DOHH2 (cell line): ENCODE data around the gene HOXD10.

Source experiments
- EZH2phosphoT487 ChIP-seq: fragments of 200-600 bp; sonication (generic); IDR thresholded peaks from 2 replicates; pipeline ENCODE4 v1.6.1; 2017; ENCODE audit warnings: borderline replicate concordance, mild to moderate bottlenecking, antibody characterized with exemption, low read length, moderate library complexity, mixed read lengths
- TF ChIP-seq, protein P1 (sequence below): fragments of 200-600 bp; sonication (generic); IDR thresholded peaks from one replicate; pipeline ENCODE4 v1.5.1; 2014; ENCODE audit warnings: antibody characterized with exemption, mild to moderate bottlenecking, low read depth, low read length; ENCODE audit not compliant: poor library complexity, severe bottlenecking

DNA sequence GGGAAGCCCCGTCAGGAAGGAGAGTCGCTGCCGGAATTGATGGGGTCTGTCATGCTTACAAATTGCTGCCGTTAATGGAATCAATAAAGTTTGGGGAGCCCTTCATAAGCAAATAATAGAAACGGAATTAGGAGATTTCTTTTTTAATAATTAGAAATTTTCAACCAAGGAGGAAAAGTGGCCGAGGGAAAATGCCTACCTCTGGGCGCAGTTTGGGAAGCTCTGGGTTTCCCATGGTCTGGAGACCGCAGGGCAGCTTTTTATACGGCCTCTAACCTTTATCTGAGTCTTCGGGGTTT is 34.1 kb upstream of the HOXD10 start:
- TF ChIP-seq, protein P1, sequence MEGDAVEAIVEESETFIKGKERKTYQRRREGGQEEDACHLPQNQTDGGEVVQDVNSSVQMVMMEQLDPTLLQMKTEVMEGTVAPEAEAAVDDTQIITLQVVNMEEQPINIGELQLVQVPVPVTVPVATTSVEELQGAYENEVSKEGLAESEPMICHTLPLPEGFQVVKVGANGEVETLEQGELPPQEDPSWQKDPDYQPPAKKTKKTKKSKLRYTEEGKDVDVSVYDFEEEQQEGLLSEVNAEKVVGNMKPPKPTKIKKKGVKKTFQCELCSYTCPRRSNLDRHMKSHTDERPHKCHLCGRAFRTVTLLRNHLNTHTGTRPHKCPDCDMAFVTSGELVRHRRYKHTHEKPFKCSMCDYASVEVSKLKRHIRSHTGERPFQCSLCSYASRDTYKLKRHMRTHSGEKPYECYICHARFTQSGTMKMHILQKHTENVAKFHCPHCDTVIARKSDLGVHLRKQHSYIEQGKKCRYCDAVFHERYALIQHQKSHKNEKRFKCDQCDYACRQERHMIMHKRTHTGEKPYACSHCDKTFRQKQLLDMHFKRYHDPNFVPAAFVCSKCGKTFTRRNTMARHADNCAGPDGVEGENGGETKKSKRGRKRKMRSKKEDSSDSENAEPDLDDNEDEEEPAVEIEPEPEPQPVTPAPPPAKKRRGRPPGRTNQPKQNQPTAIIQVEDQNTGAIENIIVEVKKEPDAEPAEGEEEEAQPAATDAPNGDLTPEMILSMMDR = no peak
- TF ChIP-seq EZH2phosphoT487 = no peak
